GM12878 (cell line): ENCODE data around the gene CHKA. TPM values are rescaled to one million over a fixed set of nuclear protein-coding genes. Genes with fewer than 3 reads are reported as not detected.

Experiments
- ATAC-seq: fragments of 200-7000 bp; cut with Tn5 transposase; 3 replicates; pipeline ENCODE4 v1.9.1; 2020; ENCODE audit warnings: mild to moderate bottlenecking, moderate library complexity
- BruUV-seq: library from RNA; stranded (reverse); fragments of 400-500 nt; replicated peaks from 2 replicates; lab custom pipeline; 2021; lab: Mats Ljungman, UMichigan
- CTCF ChIA-PET: fragments of 300-600 bp; sonication (Branson Sonifier 250); formaldehyde crosslinking; extraction: SDS; loops from one replicate; lab custom pipeline; 2021; ENCODE audit warnings: inconsistent platforms; lab: Yijun Ruan, JAX
- POLR2A ChIA-PET: fragments of 350-600 bp; formaldehyde crosslinking; extraction: SDS; loops from one replicate; lab custom pipeline; 2021; ENCODE audit warnings: inconsistent platforms; lab: Charles Lee
- RAD21 ChIA-PET: fragments of 300-600 bp; sonication (Branson Sonifier 250); formaldehyde crosslinking; loops from one replicate; lab custom pipeline; 2023; ENCODE audit warnings: antibody characterized with exemption; ENCODE audit not compliant: unreplicated experiment; lab: Charles Lee
- SMC1A ChIA-PET: fragments of 300-600 bp; sonication (Branson Sonifier 250); formaldehyde crosslinking; loops from one replicate; lab custom pipeline; 2023; ENCODE audit not compliant: unreplicated experiment, uncharacterized antibody; lab: Charles Lee
- DNase-seq: peaks from one replicate; pipeline ENCODE4 v3.0.0-alpha.2; 2011; ENCODE audit warnings: low read depth, low spot score
- FAIRE-seq: peaks from 3 replicates; lab custom pipeline; 2011; peaks lifted over from hg19 to GRCh38; lab: Jason Lieb, UNC
- H2AFZ ChIP-seq: 2 replicates; pipeline ENCODE4 v1.6.0; 2011; ENCODE audit warnings: low read depth, low read length, control low read depth; ENCODE audit not compliant: control insufficient read depth
- H3K27ac ChIP-seq: 2 replicates; pipeline ENCODE4 v1.5.1; 2011; ENCODE audit warnings: control low read depth; ENCODE audit not compliant: control insufficient read depth, insufficient read depth
- H3K27me3 ChIP-seq, 2 experiments: replicated peaks in 1 of 2; 2 replicates each; pipeline versions ENCODE4 v1.6.0 to v1.6.1; 2011; ENCODE audit warnings: low read length in 1 of 2; ENCODE audit not compliant: control insufficient read depth in 2 of 2, insufficient read depth in 2 of 2
- H3K36me3 ChIP-seq, 2 experiments: 2 replicates each; pipeline ENCODE4 v1.5.1; 2011; ENCODE audit warnings: low read length in 1 of 2; ENCODE audit not compliant: control insufficient read depth in 2 of 2, insufficient read depth in 2 of 2
- H3K4me1 ChIP-seq: 2 replicates; pipeline ENCODE4 v1.6.1; 2011; ENCODE audit warnings: mild to moderate bottlenecking, low read length, moderate library complexity, mixed read lengths; ENCODE audit not compliant: control insufficient read depth, insufficient read depth
- H3K4me2 ChIP-seq: 2 replicates; pipeline ENCODE4 v1.6.0; 2011; ENCODE audit warnings: control low read depth; ENCODE audit not compliant: control insufficient read depth, insufficient read depth
- H3K4me3 ChIP-seq: fragments of 200-600 bp; sonication (generic); 2 replicates; pipeline ENCODE4 v1.5.1; 2016
- H3K79me2 ChIP-seq: 2 replicates; pipeline ENCODE4 v1.6.0; 2011; ENCODE audit warnings: low read length; ENCODE audit not compliant: control insufficient read depth, insufficient read depth
- H3K9ac ChIP-seq: 2 replicates; pipeline ENCODE4 v1.8.0; 2011; ENCODE audit warnings: low read length, control low read depth, mixed read lengths; ENCODE audit not compliant: control insufficient read depth, insufficient read depth
- H3K9me3 ChIP-seq: replicated peaks from 3 replicates; pipeline ENCODE4 v1.5.1; 2011; ENCODE audit warnings: mild to moderate bottlenecking, low read length; ENCODE audit not compliant: control insufficient read depth, insufficient read depth
- H4K20me1 ChIP-seq: 2 replicates; pipeline ENCODE4 v1.6.0; 2011; ENCODE audit not compliant: control insufficient read depth, insufficient read depth
- NFYB ChIP-seq: IDR thresholded peaks from 2 replicates; pipeline ENCODE4 v1.6.1; 2011; ENCODE audit warnings: low read depth, mild to moderate bottlenecking, low read length, improper control_type of control experiment, moderate library complexity; ENCODE audit not compliant: insufficient read depth
- PKNOX1 ChIP-seq: fragments of 450-650 bp; IDR thresholded peaks from 2 replicates; pipeline ENCODE4 v1.6.1; 2016; ENCODE audit warnings: mild to moderate bottlenecking
- WGBS: methylation state at CpG from one replicate; pipeline ENCODE4 v1.1.6; 2016; ENCODE audit warnings: low lambda C conversion rate; ENCODE audit not compliant: insufficient replicate concordance, insufficient coverage; ENCODE audit errors: missing lambda C conversion rate; 5-methylcytosine and 5-hydroxymethylcytosine counted together
- in situ Hi-C: fragments of 300-500 bp; cut with MboI; formaldehyde crosslinking; loops from 9 replicates; pipeline ENCODE4 v1.14.3; 2018; ENCODE audit warnings: mixed read lengths
- intact Hi-C: fragments of 100-400 bp; cut with micrococcal nuclease; formaldehyde crosslinking; loops from one replicate; pipeline ENCODE4 v1.14.2; 2022; ENCODE audit not compliant: unreplicated experiment
- polyA plus RNA-seq, 11 experiments: library from polyadenylated mRNA; depleted of rRNA in 4 of 11; unstranded in 6 of 11; stranded (reverse) in 5 of 11; fragments of >200 nt; fragmentation: Nextera tagmentation in 4 of 11; fragmentation: Illumina TruSeq in 1 of 11; extraction: Ambion mirVana in 4 of 11; extraction: Trizol in 1 of 11; gene quantifications; 1 replicate in 1 of 11; 2 replicates in 10 of 11; pipeline versions ENCODE4 v1.2.1 to v1.2.3, GENCODE V29; 2011 to 2016; ENCODE audit warnings: inconsistent platforms in 2 of 11, missing spikeins in 2 of 11, low read depth in 1 of 11
- total RNA-seq, 4 experiments: library from RNA; depleted of rRNA in 3 of 4; stranded (reverse); fragments of >200 nt in 3 of 4; fragmentation: Illumina TruSeq in 1 of 4; extraction: Trizol in 1 of 4; gene quantifications; 2 replicates each; pipeline versions ENCODE4 v1.2.1 to v1.2.3, GENCODE V29; 2013 to 2021

Gene CHKA
- total and polyA plus RNA-seq, 10 of the 15 experiments (the other 5 are each of a cell fraction or from before 2014, with no cell fraction given): 5.2 to 29.2 (median 21.2) TPM

DNA sequence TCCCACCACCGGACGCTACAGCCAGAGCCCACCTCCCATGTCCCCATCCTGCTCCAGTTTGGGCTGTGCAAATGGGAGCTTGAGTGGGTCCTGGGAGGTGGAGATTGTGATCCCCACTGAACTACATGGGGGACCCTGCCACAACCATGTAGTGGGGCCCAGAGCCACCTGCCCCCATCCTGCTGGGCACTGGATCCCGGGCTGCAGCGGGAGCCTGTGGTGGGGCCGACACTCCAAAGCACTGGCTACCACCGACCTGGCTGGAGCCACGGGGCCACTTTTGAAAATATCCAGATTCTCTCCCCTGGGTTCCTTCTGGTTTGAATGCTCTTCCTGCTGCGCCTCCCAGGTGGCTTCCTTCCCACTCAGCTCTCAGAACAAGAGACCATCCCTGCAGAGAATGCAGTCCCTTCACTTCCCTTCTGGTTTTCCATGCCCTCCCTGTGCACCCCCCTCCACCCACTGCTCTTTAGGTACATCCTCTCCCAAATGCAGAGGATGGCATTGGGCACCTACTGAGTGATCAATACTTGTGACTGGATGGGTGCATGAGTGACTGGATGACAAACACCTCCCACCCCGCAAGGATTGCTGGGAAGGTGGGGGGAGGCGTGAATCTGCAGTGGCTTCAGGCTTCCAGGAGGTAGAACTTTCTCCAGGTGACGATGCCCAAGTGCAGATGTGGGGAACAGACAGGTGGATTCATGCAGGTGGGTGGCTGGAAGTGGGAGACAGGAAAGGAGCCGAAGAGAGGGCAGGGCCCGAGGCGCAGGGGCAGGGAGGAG lies 116.4 kb downstream of the CHKA start:
- DNase-seq: no peak
- peaks cover 38% of the 10 kb centered on the region for H3K4me1 ChIP-seq
- H3K36me3 ChIP-seq: no peaks in the 10 kb centered on the region
- H3K4me2 ChIP-seq: peak overlapping the region; percentile 58
- FAIRE-seq: no peak
- H3K9me3 ChIP-seq: no peaks in the 10 kb centered on the region
- peak overlapping the region; percentile 52 for H3K9ac ChIP-seq
- intact Hi-C loops (loop anchor here (5.0 to 10.0 kb wide), 3 partner anchors 33 to 203 kb away; partner anchors contain the start of genes CHKA and TCIRG1), in situ Hi-C loops (loop anchor here (5.0 kb wide), 1 partner anchor 203 kb away; no protein-coding TSS in a partner anchor)
- ChIA-PET SMC1A (no interaction called here), POLR2A (interaction anchor here (0.9 kb wide), 1 partner anchor 36 kb away, joined by 3 read pairs; no protein-coding TSS in a partner anchor), RAD21 (no interaction called here)
- 56% methylated on average over 14 of the region's 14 CpGs for WGBS
- H2AFZ ChIP-seq: peak overlapping the region; percentile 78
- no peaks in the 10 kb centered on the region for H3K27me3 ChIP-seq
- peak overlapping the region; percentile 66; the same call in 1 of the 2 replicates for H3K27ac ChIP-seq
- 0 out of 2 replicates have a peak, but pooled peaks have one; percentile 24 for TF ChIP-seq PKNOX1
- no peak for TF ChIP-seq NFYB
- TF ChIP-seq, all 136 proteins: peak for 1
- peaks cover 14% of the 10 kb centered on the region for H3K79me2 ChIP-seq
- no TSS peak for BruUV-seq
- H3K4me3 ChIP-seq: peak overlapping the region; percentile 92; the same call in 1 of the 2 replicates
- H4K20me1 ChIP-seq: no peaks in the 10 kb centered on the region
- CTCF ChIA-PET: interaction anchor here (0.7 to 3.5 kb wide), 3 partner anchors 11 to 204 kb away, joined by 3 to 19 read pairs (median 4); no protein-coding TSS in a partner anchor
- ATAC-seq: no peak
